K562 (cell line): ENCODE measurements around the gene NR2F6. TPM values are rescaled to one million over a fixed set of nuclear protein-coding genes. Genes with fewer than 3 reads are reported as not detected.

ENCODE experiments used
- C11orf30 ChIP-seq: fragments of 450-650 bp; IDR thresholded peaks from 2 replicates; pipeline ENCODE4 v1.6.1; 2016; ENCODE audit warnings: low read depth, mild to moderate bottlenecking
- DPF2 ChIP-seq: fragments of 450-650 bp; IDR thresholded peaks from 2 replicates; pipeline ENCODE4 v1.6.1; 2016
- ETV5 ChIP-seq: sonication (generic); formaldehyde crosslinking; IDR thresholded peaks from 2 replicates; pipeline ENCODE4 v1.4.0; 2020; ENCODE audit warnings: low read depth, mild to moderate bottlenecking, missing genetic modification reagents
- FOSL1 ChIP-seq: fragments of 200-800 bp; sonication (Bioruptor generic); conservative IDR thresholded peaks from 2 replicates; pipeline ENCODE4 v1.6.1; 2016; ENCODE audit warnings: missing genetic modification characterization, missing compliant biosample characterization
- FOXO4 ChIP-seq: fragments of 450-650 bp; formaldehyde crosslinking; IDR thresholded peaks from 2 replicates; pipeline ENCODE4 v1.4.0; 2020; ENCODE audit warnings: mild to moderate bottlenecking, moderate library complexity
- HDGF ChIP-seq: fragments of 450-650 bp; IDR thresholded peaks from 2 replicates; pipeline ENCODE4 v1.6.1; 2016
- HES1 ChIP-seq: fragments of 450-650 bp; IDR thresholded peaks from 2 replicates; pipeline ENCODE4 v1.6.1; 2016; ENCODE audit warnings: low read depth, mild to moderate bottlenecking, moderate library complexity
- HMGXB4 ChIP-seq: sonication (generic); formaldehyde crosslinking; IDR thresholded peaks from 2 replicates; pipeline ENCODE4 v1.8.1; 2023; ENCODE audit warnings: mild to moderate bottlenecking, missing genetic modification reagents
- HNRNPH1 ChIP-seq: fragments of 200-400 bp; formaldehyde crosslinking; optimal IDR thresholded peaks from 2 replicates; pipeline ENCODE3; 2017; ENCODE audit warnings: low read depth, mild to moderate bottlenecking, low read length, moderate library complexity
- ILK ChIP-seq: fragments of 450-650 bp; IDR thresholded peaks from 2 replicates; pipeline ENCODE4 v1.6.1; 2016; ENCODE audit warnings: missing genetic modification characterization, low read depth, mild to moderate bottlenecking, missing compliant biosample characterization, moderate library complexity, borderline replicate concordance
- KLF13 ChIP-seq: fragments of 450-650 bp; IDR thresholded peaks from 2 replicates; pipeline ENCODE4 v1.6.1; 2016; ENCODE audit warnings: missing genetic modification characterization, low read depth, mild to moderate bottlenecking, missing compliant biosample characterization, moderate library complexity, borderline replicate concordance
- LEF1 ChIP-seq: fragments of 450-650 bp; IDR thresholded peaks from 2 replicates; pipeline ENCODE4 v1.6.1; 2016; ENCODE audit warnings: mild to moderate bottlenecking
- MLLT1 ChIP-seq, 2 experiments: fragments of 450-650 bp; IDR thresholded peaks; 2 replicates each; pipeline ENCODE4 v1.6.1; 2016
- PHTF2 ChIP-seq: fragments of 250-450 bp; sonication (Bioruptor Pico); IDR thresholded peaks from 2 replicates; pipeline ENCODE4 v1.5.0; 2021; ENCODE audit warnings: mild to moderate bottlenecking
- PML ChIP-seq: IDR thresholded peaks from 2 replicates; pipeline ENCODE4 v1.6.1; 2012; ENCODE audit warnings: low read length, inconsistent platforms
- POLR2B ChIP-seq: fragments of 450-650 bp; IDR thresholded peaks from 2 replicates; pipeline ENCODE4 v1.6.1; 2018; ENCODE audit warnings: low read depth; ENCODE audit not compliant: partially characterized antibody
- POU5F1 ChIP-seq: fragments of 150-350 bp; IDR thresholded peaks from 2 replicates; pipeline ENCODE4 v1.6.1; 2014; ENCODE audit warnings: borderline replicate concordance, low read length, low read depth, mild to moderate bottlenecking; ENCODE audit not compliant: partially characterized antibody
- RBM34 ChIP-seq: fragments of 200-400 bp; formaldehyde crosslinking; IDR thresholded peaks from 2 replicates; pipeline ENCODE4 v1.6.1; 2018; ENCODE audit warnings: low read length, borderline replicate concordance; ENCODE audit not compliant: insufficient read depth
- SIN3A ChIP-seq, 2 experiments: fragments of 150-350 bp in 1 of 2; IDR thresholded peaks; 2 replicates each; pipeline ENCODE4 v1.6.1; 2011 to 2016; ENCODE audit warnings: borderline replicate concordance in 2 of 2, low read depth in 2 of 2, low read length in 2 of 2, mild to moderate bottlenecking in 2 of 2, moderate library complexity in 2 of 2; ENCODE audit not compliant: control insufficient read depth in 1 of 2
- SLC30A9 ChIP-seq: fragments of 250-450 bp; sonication (Bioruptor Pico); IDR thresholded peaks from 2 replicates; pipeline ENCODE4 v1.8.0; 2022; ENCODE audit warnings: mild to moderate bottlenecking, moderate library complexity
- SUPT5H ChIP-seq: fragments of 450-650 bp; IDR thresholded peaks from 2 replicates; pipeline ENCODE4 v1.6.1; 2016
- TFAP4 ChIP-seq: sonication (generic); formaldehyde crosslinking; IDR thresholded peaks from 2 replicates; pipeline ENCODE4 v1.8.0; 2022; ENCODE audit warnings: missing genetic modification reagents, mild to moderate bottlenecking, moderate library complexity, borderline replicate concordance
- ZNF134 ChIP-seq: fragments of 250-450 bp; sonication (Bioruptor Pico); conservative IDR thresholded peaks from 2 replicates; pipeline ENCODE4 v1.4.0; 2020
- ZNF143 ChIP-seq: sonication (generic); formaldehyde crosslinking; IDR thresholded peaks from 2 replicates; pipeline ENCODE4 v1.9.0; 2022; ENCODE audit warnings: mild to moderate bottlenecking, missing genetic modification reagents
- ZNF3 ChIP-seq: fragments of 250-450 bp; sonication (Bioruptor Pico); IDR thresholded peaks from 2 replicates; pipeline ENCODE4 v1.5.0; 2021; ENCODE audit warnings: mild to moderate bottlenecking, moderate library complexity
- polyA plus RNA-seq, 8 experiments: library from polyadenylated mRNA; depleted of rRNA in 4 of 8; stranded (reverse) in 5 of 8; unstranded in 3 of 8; fragments of >200 nt; fragmentation: Nextera tagmentation in 2 of 8; fragmentation: Illumina TruSeq in 1 of 8; extraction: Ambion mirVana in 2 of 8; extraction: Trizol in 1 of 8; gene quantifications; 2 replicates each; pipeline versions ENCODE4 v1.2.1 to v1.2.3, GENCODE V29; 2011 to 2014; ENCODE audit warnings: inconsistent platforms in 1 of 8, missing spikeins in 1 of 8
- total RNA-seq, 7 experiments: library from RNA; depleted of rRNA in 6 of 7; stranded (reverse); fragments of >200 nt in 6 of 7; fragmentation: Illumina TruSeq in 2 of 7; extraction: Trizol in 2 of 7; gene quantifications; 2 replicates each; pipeline versions ENCODE4 v1.2.1 to v1.2.3, GENCODE V29; 2011 to 2021; ENCODE audit warnings: low replicate concordance in 1 of 7

NR2F6 gene
- total and polyA plus RNA-seq, 9 of the 15 experiments (the other 6 are each of a cell fraction or from before 2014, with no cell fraction given) = 0.76 to 97.5 (median 18.8) TPM

- TF ChIP-seq ILK (tag) = no peak
- TF ChIP-seq ZNF134 = no peak
- TF ChIP-seq POLR2B = peak; percentile 55
- TF ChIP-seq SLC30A9 (CRISPR knock-in tag) = no peak
- TF ChIP-seq HES1 = no peak
- TF ChIP-seq C11orf30 = no peak
- TF ChIP-seq PHTF2 (CRISPR knock-in tag) = no peak
- 0 out of 2 replicates have a peak, but pooled peaks have one; percentile 2 for TF ChIP-seq ETV5 (CRISPR knock-in tag)
- no peak for TF ChIP-seq MLLT1 (IDR thresholded peaks at IDR 0.05)
- TF ChIP-seq DPF2 = 0 out of 2 replicates have a peak, but pooled peaks have one; percentile 20
- TF ChIP-seq POU5F1 = no peak
- no peak for TF ChIP-seq LEF1
- no peak for TF ChIP-seq HMGXB4
- TF ChIP-seq RBM34 = no peak
- TF ChIP-seq ZNF3 (CRISPR knock-in tag) = no peak
- peak; percentile 17; the same call in 1 of the 2 replicates for TF ChIP-seq TFAP4 (CRISPR knock-in tag)
- no peak for TF ChIP-seq FOXO4 (CRISPR knock-in tag)
- TF ChIP-seq SIN3A (IDR thresholded peaks at IDR 0.05; ENCODE audit: borderline replicate concordance in 2 of 2, control insufficient read depth in 1 of 2, low read depth in 2 of 2, low read length in 2 of 2) = 0 out of 4 replicates have a peak, but pooled peaks of 1 of the 2 experiments have one; percentile 63
- TF ChIP-seq KLF13 (tag) = no peak; the same call in 1 of the 2 replicates
- no peak for TF ChIP-seq HDGF
- TF ChIP-seq PML = peak; percentile 52; the same call in 1 of the 2 replicates
- TF ChIP-seq FOSL1 = no peak
- TF ChIP-seq ZNF143 (CRISPR knock-in tag) = no peak
- peak; percentile 72 for TF ChIP-seq SUPT5H
- TF ChIP-seq HNRNPH1 = no peak
Observed at GRCh38 chr19:17234911-17235299, 10.8 kb downstream of the NR2F6 start (continued).
